ENCODE measurements around the gene ARHGAP22. TPM values are rescaled to one million over a fixed set of nuclear protein-coding genes. Genes with fewer than 3 reads are reported as not detected.
A peak's percentile ranks its signal among the peaks of the same experiment; 100 is the strongest.

Gene ARHGAP22
- polyA plus RNA-seq, 5 donors, result 1.3 to 3.1 (median 2.5) TPM

DNA sequence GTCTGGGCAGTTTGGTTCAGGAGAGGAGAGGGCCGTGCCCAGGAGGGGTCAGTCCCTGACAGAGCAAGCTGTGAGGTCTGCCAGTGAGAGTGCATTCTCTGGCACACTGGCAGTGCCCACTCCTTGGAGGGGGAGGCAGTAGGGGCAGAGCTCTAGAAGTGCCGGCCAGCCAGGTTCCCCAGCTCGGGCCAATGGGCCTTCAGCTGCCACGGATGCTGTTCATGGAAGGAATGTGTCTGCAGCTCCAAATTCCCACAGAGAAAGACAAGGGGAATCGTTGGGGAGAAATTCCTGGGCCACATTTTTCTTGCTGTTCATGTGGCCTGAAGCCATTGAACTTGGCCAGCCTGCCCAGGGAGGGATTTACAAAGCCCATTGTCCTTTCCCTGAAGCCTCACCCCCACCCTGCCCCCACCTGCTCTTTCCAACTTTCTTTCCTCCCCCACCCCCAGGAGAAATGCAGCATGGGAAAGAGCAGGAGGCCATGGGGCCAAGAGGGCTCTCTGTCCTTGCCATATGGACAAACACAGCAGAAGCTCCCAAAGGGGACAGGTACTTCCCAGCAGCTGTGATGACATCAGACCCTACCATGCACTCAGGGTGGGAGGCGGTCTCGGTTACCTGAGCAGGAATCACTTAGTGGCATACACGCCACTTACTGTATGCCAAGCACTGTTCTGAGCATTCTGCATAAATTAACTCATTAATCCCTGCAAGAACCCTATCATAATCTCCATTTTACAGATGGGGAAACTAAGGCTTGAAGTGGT is 70.7 kb downstream of the ARHGAP22 start:
- no peak for DNase-seq

DNA sequence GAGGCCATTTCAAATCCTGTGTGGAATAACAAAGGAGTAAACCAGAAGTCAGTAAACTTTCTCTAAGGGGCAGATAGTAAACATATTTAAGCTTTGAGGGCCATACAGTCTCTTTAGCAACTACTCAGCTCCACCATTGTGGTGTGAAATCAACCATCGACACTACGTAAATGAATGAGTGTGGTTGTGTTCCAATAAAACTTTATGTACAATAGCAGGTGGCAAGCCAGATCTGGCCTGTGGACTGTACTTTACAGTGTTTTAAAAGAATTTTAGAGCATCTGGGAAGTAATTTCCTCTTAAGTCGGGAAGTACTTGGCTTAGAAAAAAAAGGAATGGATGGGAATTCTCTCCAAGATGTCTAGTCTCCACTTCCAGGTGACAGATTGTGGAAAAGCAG is 71.3 kb downstream of the ARHGAP22 start:
- DNase-seq, result no peak

DNA sequence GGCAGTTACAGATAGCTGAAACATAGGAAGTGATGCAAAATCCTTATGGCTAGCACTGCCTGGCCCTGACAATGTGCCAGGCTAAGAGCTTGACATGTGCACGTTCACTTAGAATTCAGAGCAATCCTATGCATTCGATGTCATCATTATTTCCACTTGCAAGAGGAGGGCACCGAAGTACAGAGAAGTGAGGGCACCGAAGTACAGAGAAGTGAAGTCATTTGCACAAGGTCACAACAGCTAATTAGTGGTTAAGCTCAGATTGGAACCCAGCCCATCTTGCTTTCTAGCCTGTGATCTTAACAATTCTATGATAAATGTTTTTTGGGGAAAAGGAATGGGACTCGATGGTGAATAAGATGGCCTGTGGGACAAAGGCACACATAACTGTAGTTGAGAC is 73.4 kb downstream of the ARHGAP22 start:
- no peak for DNase-seq

DNA sequence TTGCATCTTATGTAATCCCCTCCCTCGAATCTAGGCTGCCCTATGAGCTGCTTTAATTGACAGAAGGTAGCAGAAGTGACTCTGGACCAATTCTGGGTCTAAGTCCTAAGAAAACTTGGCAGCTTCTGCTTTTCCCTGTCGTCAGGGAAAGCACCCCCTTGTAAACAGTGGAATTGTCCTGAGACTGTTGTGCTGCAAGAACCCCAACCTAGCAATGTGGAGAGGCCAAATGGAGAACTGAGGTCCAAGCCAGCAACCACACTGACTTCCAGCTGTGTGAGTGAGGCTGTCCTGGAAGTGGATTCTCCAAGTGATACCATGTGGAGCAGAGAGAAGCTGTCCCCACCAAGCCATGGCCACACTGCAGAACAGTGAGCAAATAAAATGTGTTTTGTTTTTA is 75.5 kb downstream of the ARHGAP22 start:
- DNase-seq, result no peak

DNA sequence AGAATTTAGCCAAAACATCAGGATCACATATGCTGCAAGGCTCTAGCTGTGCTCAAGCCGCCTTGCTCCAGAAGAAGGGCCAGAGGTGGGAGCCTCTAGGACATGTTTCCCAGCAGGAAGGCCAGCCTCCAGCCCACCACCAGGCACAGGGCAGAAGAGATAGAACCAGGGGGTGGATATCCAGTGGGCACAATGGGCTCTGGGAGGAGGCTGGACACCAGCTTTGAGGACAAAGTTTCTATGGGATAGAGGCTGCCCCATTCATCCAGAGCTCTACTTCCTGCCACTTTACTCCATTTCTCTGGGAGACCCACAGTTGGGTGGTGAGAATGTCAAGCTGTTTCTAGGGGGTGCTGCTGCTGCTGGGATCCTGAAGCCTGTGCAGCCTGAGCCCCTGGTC is 77.1 kb downstream of the ARHGAP22 start:
- no peak for DNase-seq

DNA sequence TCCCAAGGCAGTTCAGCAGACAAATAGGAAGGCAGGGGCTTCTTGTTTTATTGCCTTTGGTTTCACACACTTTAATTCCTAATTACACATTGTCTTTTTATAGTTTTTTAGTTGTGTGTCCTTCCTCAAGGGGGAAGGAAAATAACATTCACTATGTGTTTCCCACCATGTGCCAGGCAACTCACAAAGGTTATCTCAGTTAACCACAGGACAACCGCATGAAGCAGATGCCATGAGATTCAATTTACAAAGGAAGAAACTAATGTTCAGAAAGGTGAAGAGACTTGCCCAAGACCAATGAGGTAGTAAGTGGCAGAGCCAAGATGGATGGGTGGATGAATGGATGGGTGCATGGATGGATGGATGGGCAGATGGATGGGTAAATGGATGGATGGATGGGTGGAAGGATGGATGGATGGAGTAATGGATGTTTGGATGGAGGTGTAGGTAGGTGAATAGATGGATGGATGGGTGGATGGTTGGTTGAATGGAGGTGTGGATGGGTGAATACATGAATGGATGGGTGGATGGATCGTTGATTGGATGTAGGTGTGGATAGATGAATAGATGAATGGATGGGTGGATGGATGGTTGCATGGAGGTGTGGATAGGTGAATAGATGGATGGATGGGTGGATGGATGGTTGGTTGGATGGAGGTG is 77.9 kb downstream of the ARHGAP22 start:
- DNase-seq, result no peak

DNA sequence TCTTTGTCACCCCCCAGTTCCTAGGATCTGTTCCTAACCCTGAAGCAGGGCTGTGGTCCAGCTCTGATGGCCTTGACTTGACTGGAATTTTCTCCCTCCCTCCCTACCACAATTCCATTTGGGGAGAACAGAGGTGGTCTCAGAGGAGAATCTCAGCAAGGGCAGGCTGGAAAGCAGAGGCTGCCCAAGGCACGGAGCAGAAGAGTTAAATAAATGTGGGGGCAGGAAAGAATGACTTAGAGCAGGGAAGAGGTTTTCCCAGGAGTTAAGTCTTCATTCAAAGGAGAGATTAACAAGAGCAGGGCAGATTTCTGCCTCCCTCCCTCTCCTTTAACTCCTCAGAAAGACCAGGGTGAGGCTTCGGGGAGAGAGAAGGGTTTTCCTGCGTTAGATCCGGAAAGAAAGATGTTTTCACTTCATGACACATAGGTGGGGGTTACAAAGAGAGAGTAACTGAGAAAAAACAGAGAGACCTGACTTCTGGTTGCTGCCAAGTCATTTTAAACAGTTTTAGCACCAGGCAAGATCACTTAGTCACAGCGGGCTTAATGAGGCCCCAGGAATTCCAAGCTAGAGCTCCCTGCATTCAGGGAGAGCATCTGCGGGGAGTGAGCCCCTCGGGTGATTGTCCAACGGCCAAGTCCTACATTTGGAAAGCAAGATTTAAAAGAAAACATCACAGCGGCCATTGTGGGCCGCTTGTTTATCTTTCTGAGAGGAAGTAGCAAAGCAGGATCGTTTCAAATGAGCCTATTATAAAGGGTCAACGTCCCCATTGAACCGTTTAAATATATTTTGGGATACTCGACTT is 78.7 kb downstream of the ARHGAP22 start:
- DNase-seq, result peak; percentile 25 to 27

DNA sequence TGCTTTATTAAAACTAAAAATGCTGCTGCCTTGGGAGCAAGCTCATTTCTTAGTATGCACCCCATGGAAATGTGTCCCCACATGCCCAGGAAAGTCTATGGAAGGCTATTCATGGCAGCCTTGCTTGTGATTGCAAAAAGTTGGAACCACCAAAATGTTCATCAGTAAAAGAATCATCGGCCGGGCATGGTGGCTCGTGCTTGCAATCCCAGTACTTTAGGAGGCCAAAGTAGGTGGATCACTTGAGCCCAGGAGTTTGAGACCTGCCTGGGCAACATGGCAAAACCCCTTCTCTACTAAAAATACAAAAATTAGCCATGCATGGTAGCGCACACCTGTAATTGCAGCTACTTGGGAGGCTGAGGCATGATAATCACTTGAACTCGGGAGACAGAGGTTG is 79.8 kb downstream of the ARHGAP22 start:
- no peak for DNase-seq

DNA sequence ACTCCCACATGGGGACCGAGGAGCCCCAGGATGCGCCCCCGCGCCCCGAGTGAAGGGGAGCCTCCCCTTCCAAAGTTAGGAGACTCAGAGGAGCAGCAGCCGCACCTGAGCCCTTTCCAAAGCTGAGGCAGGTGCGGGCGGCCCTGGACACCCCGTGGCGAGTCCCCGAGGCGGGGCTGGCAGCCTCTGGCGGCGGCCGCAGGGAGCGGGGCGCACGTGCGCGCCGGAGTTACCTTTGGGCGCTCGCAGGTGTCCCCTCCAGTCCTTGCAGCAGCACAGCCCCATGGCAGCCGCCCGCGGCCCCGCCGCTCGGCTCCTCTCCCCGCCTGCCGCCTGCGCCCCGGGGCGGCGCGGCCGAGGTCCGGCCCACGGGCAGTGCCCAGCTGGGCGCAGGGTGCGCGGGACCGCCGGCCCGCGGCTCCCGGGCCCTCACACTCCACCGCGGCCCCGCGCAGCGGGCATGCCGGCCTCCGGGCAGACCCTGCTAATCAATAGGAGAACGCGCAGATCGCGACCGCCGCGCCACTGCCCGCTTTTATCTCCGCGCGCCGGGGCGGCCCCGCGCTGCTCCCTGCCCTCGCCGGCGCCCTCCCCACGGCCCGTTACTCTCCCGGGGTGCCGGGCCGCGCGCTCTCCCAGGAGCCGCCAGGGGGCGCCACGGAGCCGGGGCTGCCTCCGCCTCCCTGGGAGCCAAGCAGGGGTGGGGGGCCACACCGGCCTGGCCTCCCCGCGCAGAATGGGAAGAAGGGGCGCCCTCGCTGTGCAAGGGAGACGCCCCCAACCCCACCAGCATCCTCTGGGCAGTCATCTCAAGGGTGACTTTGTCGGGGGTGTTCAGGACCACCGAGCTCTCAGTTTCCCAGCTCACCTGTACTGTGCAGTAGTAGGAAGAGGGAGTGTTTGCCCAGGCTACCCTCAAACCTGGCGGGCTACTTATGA is 80.8 kb downstream of the ARHGAP22 start:
- peak in 1 of 2 donors; percentile 21 for DNase-seq

DNA sequence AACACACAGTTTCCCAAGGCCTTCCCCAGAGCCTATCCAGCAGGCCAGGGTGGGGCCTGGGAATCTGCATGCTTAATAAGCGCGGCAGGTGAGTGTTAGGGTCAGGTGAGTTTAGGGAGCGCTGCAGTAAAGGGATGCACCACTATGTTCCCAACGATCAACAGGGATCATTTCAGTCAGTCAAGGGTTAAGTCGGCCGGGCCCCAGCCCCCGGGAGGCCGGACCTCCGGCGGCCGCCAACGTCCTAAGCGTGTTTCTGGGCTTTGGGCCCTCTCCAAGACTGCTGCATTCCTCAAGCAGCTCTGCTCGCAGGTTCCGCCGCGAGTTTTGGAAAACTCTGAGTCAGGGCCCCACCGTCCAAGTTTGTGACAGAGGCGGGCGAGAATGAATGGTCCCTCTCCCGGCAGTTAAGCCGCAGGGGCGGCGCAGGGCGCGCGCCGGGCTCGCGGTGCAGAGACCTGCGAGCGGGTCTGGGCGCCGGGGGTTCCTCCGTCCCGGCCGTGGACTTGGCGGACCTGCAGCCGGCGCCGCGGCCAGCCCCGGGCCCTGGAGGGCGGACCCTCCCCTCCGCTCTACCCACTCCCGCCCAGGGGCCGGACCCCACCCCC is 81.6 kb downstream of the ARHGAP22 start:
- peak; percentile 78 to 80 for DNase-seq

DNA sequence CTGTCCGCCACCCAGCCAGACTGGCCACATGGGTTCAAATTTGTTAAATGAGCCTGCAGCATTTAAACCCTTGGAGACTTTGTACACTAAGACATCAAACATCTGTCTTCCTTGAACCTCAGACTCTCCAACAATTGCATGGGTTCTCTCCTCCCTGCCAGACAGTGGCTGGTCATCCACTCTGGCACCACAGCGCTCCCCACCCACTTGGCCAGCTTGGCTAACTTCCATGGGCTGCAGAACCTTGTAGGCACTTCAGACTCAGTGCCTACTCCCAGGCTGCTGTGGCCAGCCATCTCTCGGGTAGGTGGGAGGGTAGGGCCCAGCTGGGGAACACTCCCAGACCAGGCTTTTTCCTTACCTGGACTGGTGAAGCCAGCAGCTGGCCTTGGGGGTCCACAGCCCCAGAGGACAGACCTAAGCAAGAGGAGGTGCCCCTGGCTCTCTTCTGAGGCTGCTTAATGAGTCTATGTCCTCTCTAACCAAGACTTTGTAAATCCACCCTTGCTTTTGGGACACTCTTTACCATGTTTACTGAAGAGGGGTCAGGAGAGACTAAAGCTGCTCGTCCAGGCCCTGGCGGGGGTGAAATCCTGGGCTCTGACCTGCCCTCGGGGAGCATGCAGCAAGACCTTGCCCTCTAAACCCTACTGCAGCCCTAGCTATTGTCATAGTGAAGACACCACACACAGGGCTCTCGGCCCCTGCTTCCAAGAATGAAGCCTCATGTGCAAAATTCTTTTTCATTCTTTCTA is 82.7 kb downstream of the ARHGAP22 start:
- DNase-seq, result no peak

DNA sequence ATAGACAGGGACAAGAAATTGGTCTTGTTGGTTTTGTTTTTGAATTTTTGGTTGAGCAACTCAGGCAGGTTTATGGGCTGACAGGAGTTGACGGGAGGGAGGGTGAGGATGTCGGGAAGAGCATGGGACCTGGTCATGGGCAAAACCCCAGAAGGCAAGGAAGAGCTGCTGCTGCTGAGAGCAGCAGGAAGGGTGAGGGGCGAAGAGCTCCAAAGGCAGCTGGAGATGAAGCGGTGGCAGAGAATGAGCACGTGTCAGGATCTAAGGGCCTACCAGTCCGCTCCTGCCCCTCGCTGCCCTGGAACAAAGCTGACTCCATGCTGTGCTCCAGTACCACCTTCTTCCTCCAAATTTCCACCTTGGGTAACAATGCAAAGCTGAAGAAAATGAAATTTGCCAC is 84.3 kb downstream of the ARHGAP22 start:
- no peak for DNase-seq

DNA sequence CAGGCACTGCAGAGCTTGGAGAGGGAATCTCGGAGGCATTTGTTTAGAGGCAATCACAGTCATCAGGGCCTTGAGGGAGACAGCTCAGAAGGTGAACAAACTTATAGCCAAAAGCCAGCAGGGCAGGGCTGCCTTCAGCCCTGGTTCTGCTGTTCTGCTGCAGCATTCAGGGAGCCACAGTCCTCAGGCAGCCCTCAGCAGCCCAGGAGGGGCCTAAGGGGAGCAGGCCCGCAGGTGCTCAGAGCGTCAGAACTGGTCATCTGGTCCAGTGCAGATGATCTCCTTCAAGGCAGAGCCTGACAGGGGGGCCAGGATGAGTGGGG is 84.7 kb downstream of the ARHGAP22 start:
- no peak for DNase-seq

DNA sequence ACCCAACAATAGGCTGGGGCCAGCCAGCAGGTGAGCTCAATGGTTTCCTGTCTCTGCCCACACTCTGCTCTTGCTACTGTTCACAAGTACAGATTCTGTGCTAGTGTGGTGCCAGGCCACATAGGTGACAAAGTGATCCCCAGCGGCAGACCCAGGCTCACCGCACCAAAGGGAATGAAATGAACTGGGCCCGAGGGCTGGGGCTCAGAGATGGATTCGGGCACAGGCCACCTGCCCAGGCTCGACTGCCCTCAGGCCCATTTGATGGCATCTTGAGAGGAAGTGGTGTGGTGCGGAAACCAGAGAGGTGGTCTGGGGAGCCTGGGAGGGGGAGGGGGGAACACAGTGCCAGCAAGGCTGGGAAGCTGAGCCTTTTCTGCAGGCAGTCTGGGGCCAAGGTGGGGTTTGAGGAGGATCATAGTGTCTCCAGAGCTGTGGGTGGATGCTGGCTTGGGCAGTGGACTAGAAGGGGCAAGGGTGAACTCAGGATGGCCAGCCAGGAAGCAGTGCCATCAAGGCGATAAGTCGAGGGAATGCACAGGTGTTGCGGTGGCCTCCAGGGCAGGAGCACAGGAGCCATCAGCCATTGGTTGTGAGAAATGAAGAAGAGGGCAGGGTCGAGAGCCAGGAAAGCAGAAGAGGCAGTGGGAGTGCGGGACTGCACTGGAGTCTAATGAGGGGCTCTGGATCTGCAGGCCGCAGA is 85.2 kb downstream of the ARHGAP22 start:
- DNase-seq, result no peak

DNA sequence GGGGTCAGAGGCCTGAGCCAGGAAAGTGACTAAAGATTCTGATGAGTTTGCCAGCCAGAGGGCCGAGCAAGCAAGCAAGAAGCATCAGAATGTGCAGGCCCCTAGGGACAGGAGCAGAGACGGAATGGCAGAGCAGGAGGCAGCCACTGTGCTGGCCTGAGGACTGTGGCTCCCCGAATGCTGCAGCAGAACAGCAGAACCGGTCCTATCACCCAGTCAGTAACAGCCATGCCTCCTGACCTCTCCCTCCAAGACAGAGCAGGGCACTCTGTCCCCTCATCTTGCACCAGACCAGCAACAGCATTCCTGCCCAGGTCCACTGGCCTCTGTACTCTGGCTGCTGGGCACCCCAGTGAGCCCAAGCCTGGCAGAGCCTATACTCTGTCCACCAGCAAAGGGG is 85.9 kb downstream of the ARHGAP22 start:
- no peak for DNase-seq

DNA sequence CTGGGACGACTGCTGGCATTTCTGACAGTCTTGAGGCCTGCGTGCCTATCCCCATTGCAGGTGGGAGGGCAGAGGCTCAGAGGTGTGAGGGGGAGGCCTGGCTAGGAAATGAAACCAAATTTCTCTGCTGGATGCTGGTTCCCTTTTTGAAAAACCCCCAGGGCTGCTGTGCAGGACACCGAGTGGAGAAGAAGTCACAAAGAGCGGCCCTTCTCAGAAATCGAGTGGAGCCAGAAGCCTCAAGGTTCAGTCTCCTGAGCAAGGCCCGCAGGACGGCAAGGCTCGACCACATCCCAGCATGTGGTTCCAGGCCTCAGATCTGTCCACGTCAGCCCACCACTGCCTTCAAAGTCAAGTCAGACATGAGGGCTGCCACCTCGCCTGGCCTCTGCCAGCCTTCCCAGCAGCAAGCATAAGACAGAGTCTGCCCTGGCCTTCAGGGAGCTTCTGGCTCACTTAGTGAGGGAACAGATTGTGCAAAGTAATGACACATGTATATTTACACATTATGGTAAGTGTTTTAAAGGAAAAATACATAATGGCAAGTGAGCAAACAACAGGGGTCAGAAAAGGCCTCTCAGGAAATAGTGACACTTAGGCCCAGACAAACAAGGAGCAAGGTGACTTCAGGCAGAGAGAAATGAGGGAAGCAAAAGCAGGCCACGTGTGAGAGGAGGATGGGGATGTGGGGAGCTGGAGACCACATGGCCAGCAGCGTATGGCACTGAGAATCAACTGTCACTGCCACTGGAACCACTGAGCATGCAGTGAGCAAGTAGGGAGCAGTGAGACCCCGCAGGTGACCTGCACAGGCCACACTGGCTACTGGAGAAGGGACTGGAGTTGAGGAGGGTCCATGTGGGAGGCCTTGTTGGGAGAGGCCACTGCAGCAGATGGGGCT is 86.7 kb downstream of the ARHGAP22 start:
- DNase-seq, result no peak

DNA sequence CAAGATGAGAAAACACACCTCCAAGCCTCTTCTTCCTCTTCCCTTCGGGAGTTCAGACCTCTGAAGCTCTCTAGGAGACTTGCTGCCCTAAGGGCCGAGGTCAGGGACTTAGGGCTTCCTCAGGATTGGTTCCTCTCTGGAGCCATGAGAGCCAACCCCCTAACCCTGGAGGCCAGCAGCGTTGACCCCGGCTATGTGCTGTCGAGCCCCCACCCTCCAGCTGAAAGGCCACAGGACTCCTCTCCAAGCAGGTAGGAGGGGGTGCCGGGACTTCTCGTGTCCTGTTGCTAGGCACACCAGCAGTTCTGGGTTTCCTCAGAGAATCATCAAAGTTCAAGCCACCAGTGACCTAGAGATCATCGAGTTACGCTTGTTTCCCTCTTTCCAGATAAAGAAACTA is 87.4 kb downstream of the ARHGAP22 start:
- DNase-seq, result no peak

DNA sequence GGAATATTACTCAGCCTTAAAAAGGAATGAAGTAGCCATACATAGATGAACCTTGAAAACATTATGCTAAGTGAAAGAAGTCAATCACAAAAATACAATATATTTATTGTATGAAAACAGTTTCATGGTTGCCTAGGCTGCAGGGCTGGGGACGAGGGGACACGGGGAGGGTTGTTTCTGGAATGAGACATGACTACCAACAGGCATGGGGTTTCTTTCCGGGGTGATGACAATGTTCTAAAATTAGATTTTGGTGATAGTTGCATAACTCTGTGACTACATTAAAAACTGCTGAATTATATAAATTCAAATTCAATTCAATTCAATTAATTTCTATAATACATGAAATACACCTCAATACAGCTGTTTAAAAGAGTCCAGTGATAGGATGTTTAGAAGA is 88.0 kb downstream of the ARHGAP22 start:
- DNase-seq, result no peak

DNA sequence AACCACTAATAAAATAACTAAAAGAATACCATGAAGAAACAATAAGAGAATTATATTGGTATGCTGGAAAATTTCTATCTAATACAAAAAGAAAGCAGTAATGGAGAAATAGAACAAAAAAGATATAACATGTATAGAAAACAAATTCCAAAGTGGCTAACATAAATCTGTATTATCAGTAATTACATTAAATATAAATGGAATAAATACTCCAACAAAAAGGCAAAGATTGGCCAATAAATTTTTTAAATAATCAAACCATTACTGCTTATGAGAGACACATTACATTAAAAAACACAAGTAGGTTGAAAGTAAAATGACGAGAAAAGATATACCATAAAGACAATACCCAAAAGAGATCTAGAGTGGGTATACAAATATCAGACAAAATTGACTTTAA is 90.0 kb downstream of the ARHGAP22 start:
- no peak for DNase-seq

Measured in right lung (tissue), 5 donors.